SK-N-SH treated with all-trans-retinoic acid at 6 μM for 48 hours (cell line): Measurements from ENCODE around the gene CSAG1.
"Not testable (repeated sequence)": the region's sequence is repeated elsewhere in the genome, so short reads cannot be mapped to it uniquely, and the experiment has no call there.

ENCODE experiments used
- ATAC-seq: fragments of 200-7000 bp; cut with Tn5 transposase; 3 replicates; pipeline ENCODE4 v1.9.1; 2020; ENCODE audit warnings: mild to moderate bottlenecking, moderate library complexity
- ARNTL ChIP-seq: fragments of 450-650 bp; formaldehyde crosslinking; IDR thresholded peaks from 2 replicates; pipeline ENCODE4 v1.5.0; 2020; ENCODE audit warnings: low read depth, mild to moderate bottlenecking, moderate library complexity, borderline replicate concordance
- BACH2 ChIP-seq: fragments of 250-450 bp; sonication (Bioruptor Pico); IDR thresholded peaks from 2 replicates; pipeline ENCODE4 v1.9.0; 2021; ENCODE audit warnings: mild to moderate bottlenecking, borderline replicate concordance
- CREB5 ChIP-seq: fragments of 250-450 bp; sonication (Bioruptor Pico); IDR thresholded peaks from 2 replicates; pipeline ENCODE4 v1.5.1; 2020; ENCODE audit warnings: low read depth, mild to moderate bottlenecking, moderate library complexity
- CSDC2 ChIP-seq: fragments of 250-450 bp; sonication (Bioruptor Pico); IDR thresholded peaks from 2 replicates; pipeline ENCODE4 v1.5.0; 2020; ENCODE audit warnings: mild to moderate bottlenecking, moderate library complexity
- ESRRG ChIP-seq: fragments of 250-450 bp; sonication (Bioruptor Pico); IDR thresholded peaks from 2 replicates; pipeline ENCODE4 v1.6.1; 2021; ENCODE audit warnings: mild to moderate bottlenecking
- GLIS3 ChIP-seq: fragments of 250-450 bp; sonication (Bioruptor Pico); IDR thresholded peaks from 2 replicates; pipeline ENCODE4 v1.5.0; 2020; ENCODE audit warnings: mild to moderate bottlenecking, moderate library complexity
- ISL1 ChIP-seq: fragments of 250-450 bp; sonication (Bioruptor Pico); IDR thresholded peaks from 2 replicates; pipeline ENCODE4 v2.1.2; 2022; ENCODE audit warnings: mild to moderate bottlenecking, moderate library complexity
- OSR1 ChIP-seq: fragments of 250-450 bp; sonication (Bioruptor Pico); IDR thresholded peaks from 2 replicates; pipeline ENCODE4 v1.8.0; 2022; ENCODE audit warnings: moderate library complexity, mild to moderate bottlenecking, inconsistent platforms
- PPARA ChIP-seq: fragments of 250-450 bp; sonication (Bioruptor Pico); IDR thresholded peaks from 2 replicates; pipeline ENCODE4 v1.5.0; 2020; ENCODE audit warnings: mild to moderate bottlenecking, borderline replicate concordance
- RARB ChIP-seq: fragments of 250-450 bp; sonication (Bioruptor Pico); IDR thresholded peaks from 2 replicates; pipeline ENCODE4 v1.8.0; 2021; ENCODE audit warnings: mild to moderate bottlenecking, moderate library complexity
- SNAI2 ChIP-seq: fragments of 250-450 bp; sonication (Bioruptor Pico); IDR thresholded peaks from 2 replicates; pipeline ENCODE4 v1.5.0; 2020; ENCODE audit warnings: mild to moderate bottlenecking, moderate library complexity
- TCF4 ChIP-seq: fragments of 250-450 bp; sonication (Bioruptor Pico); IDR thresholded peaks from 2 replicates; pipeline ENCODE4 v1.8.0; 2021; ENCODE audit warnings: mild to moderate bottlenecking, moderate library complexity, borderline replicate concordance
- TSHZ2 ChIP-seq: fragments of 250-450 bp; sonication (Bioruptor Pico); IDR thresholded peaks from 2 replicates; pipeline ENCODE4 v1.5.0; 2020; ENCODE audit warnings: mild to moderate bottlenecking, moderate library complexity
- ZFP30 ChIP-seq: fragments of 450-650 bp; formaldehyde crosslinking; IDR thresholded peaks from 2 replicates; pipeline ENCODE4 v1.5.0; 2022; ENCODE audit warnings: mild to moderate bottlenecking, moderate library complexity
- ZNF565 ChIP-seq: fragments of 450-650 bp; formaldehyde crosslinking; conservative IDR thresholded peaks from 2 replicates; pipeline ENCODE4 v1.5.0; 2020; ENCODE audit warnings: low read depth, mild to moderate bottlenecking, moderate library complexity
- ZNF70 ChIP-seq: fragments of 450-650 bp; formaldehyde crosslinking; IDR thresholded peaks from 2 replicates; pipeline ENCODE4 v1.5.0; 2020; ENCODE audit warnings: mild to moderate bottlenecking, moderate library complexity
- ZNF8 ChIP-seq: fragments of 450-650 bp; formaldehyde crosslinking; IDR thresholded peaks from 2 replicates; pipeline ENCODE4 v1.5.0; 2020; ENCODE audit warnings: mild to moderate bottlenecking, moderate library complexity
- TF ChIP-seq, protein P1 (sequence below): fragments of 250-450 bp; sonication (Bioruptor Pico); IDR thresholded peaks from 2 replicates; pipeline ENCODE4 v1.8.0; 2020; ENCODE audit warnings: mild to moderate bottlenecking, moderate library complexity, borderline replicate concordance
- TF ChIP-seq, protein P2 (sequence below): fragments of 250-450 bp; sonication (Bioruptor Pico); IDR thresholded peaks from 2 replicates; pipeline ENCODE4 v1.5.1; 2021; ENCODE audit warnings: mild to moderate bottlenecking, moderate library complexity

The CSAG1 gene

DNA sequence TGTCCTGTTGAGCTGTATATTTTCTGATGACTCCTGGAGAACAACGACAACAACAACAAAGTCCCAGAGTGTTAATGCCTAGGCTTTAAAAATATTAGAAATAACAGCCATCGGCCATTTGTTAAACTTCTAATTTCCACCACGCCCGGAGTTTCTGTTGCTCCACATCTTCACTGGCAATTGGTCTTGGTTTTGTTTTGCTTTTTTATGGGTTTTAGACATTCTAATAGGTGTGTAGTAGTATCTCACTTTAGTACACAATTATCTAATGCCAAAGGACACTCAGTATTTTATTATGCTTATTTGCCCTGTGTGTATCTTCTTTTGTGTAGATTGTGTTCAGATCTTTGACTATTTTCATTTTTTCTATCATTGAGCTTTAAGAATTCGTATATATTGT, 5.0 kb upstream of the CSAG1 start:
- no peak for ATAC-seq
- TF ChIP-seq ISL1 (no peak), RARB (CRISPR knock-in tag) (no peak), ARNTL (no peak), ZNF565 (CRISPR knock-in tag) (no peak), CREB5 (no peak), ZFP30 (CRISPR knock-in tag) (no peak), ZNF8 (CRISPR knock-in tag) (no peak), ZNF70 (no peak), CSDC2 (CRISPR knock-in tag) (no peak), ESRRG (CRISPR knock-in tag) (no peak), TSHZ2 (CRISPR knock-in tag) (no peak), TCF4 (no peak), GLIS3 (CRISPR knock-in tag) (no peak), PPARA (CRISPR knock-in tag) (no peak)
- TF ChIP-seq, protein P1, sequence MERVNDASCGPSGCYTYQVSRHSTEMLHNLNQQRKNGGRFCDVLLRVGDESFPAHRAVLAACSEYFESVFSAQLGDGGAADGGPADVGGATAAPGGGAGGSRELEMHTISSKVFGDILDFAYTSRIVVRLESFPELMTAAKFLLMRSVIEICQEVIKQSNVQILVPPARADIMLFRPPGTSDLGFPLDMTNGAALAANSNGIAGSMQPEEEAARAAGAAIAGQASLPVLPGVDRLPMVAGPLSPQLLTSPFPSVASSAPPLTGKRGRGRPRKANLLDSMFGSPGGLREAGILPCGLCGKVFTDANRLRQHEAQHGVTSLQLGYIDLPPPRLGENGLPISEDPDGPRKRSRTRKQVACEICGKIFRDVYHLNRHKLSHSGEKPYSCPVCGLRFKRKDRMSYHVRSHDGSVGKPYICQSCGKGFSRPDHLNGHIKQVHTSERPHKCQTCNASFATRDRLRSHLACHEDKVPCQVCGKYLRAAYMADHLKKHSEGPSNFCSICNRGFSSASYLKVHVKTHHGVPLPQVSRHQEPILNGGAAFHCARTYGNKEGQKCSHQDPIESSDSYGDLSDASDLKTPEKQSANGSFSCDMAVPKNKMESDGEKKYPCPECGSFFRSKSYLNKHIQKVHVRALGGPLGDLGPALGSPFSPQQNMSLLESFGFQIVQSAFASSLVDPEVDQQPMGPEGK = no peak

GRCh38 chrX:152736528-152736927, 3.0 kb upstream of the CSAG1 start:
- ATAC-seq = not testable (repeated sequence)

GRCh38 chrX:152735860-152736511, 2.5 kb upstream of the CSAG1 start:
- no peak for ATAC-seq
- no peak for TF ChIP-seq ISL1
- TF ChIP-seq OSR1 = no peak

GRCh38 chrX:152735101-152735500, 1.6 kb upstream of the CSAG1 start:
- TF ChIP-seq TCF4 (no peak), SNAI2 (CRISPR knock-in tag) (no peak), ARNTL (no peak), ZNF8 (CRISPR knock-in tag) (no peak), BACH2 (CRISPR knock-in tag) (no peak), PPARA (CRISPR knock-in tag) (no peak)

GRCh38 chrX:152734143-152734858, 780 bp upstream of the CSAG1 start:
- ATAC-seq = not testable (repeated sequence)

More at GRCh38 chrX:152735101-152735500, 1.6 kb upstream of the CSAG1 start:
- ATAC-seq = no peak

- ATAC-seq = no peak
- TF ChIP-seq ESRRG (CRISPR knock-in tag) (no peak), ZNF70 (no peak), BACH2 (CRISPR knock-in tag) (no peak), SNAI2 (CRISPR knock-in tag) (no peak), TCF4 (no peak), TSHZ2 (CRISPR knock-in tag) (no peak), CREB5 (no peak), GLIS3 (CRISPR knock-in tag) (no peak), CSDC2 (CRISPR knock-in tag) (no peak)
- TF ChIP-seq, protein P2, sequence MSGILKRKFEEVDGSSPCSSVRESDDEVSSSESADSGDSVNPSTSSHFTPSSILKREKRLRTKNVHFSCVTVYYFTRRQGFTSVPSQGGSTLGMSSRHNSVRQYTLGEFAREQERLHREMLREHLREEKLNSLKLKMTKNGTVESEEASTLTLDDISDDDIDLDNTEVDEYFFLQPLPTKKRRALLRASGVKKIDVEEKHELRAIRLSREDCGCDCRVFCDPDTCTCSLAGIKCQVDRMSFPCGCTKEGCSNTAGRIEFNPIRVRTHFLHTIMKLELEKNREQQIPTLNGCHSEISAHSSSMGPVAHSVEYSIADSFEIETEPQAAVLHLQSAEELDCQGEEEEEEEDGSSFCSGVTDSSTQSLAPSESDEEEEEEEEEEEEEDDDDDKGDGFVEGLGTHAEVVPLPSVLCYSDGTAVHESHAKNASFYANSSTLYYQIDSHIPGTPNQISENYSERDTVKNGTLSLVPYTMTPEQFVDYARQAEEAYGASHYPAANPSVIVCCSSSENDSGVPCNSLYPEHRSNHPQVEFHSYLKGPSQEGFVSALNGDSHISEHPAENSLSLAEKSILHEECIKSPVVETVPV (CRISPR knock-in tag) = no peak
Measured at GRCh38 chrX:152725409-152725808, 8.1 kb downstream of the CSAG1 start.
